ENCODE data around the gene METTL25B.

The METTL25B gene

GRCh38 chr1:156772728-156773497 is 44.6 kb downstream of the METTL25B start:
- no peak for DNase-seq

- DNase-seq, result no peak
Observed at GRCh38 chr1:156773607-156774006, 45.3 kb downstream of the METTL25B start.

DNA sequence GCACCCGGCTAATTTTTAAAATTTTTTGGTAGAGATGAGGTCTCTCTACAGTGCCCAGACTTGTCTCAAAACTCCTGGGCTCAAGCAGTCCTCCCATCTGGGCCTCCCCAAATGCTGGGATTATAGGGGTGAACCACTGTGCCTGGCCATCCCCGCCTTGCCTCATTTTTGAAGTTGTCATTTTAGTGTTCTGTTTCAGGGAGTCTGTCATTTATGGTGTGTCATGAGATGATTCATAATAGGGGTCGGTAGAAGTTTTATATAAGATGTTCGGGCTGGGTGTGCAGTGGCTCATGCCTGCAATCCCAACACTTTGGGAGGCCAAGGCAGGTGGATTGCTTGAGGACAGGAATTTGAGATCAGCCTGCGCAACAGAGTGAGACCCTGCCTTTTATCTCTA is 47.5 kb downstream of the METTL25B start:
- DNase-seq, result no peak

DNA sequence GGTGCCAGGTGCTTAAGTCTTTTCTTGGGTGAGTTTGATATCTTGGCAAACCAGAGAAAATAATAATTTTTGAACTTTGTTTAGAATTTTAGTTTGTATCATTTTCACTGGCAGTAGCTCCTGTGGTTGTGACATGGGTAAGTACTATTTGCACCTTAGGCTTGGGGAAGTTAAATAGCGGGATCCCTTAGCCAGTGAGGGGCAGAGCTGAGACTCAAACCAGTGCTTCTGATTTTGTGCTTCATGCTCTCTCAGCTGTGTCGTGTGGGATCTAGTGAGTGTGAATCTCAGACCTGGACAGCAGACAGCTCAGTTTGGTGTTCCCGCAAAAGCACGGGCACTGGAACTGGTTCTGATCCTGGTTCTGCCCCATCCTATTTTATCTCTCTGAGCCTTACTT is 48.7 kb downstream of the METTL25B start:
- DNase-seq, result no peak

DNA sequence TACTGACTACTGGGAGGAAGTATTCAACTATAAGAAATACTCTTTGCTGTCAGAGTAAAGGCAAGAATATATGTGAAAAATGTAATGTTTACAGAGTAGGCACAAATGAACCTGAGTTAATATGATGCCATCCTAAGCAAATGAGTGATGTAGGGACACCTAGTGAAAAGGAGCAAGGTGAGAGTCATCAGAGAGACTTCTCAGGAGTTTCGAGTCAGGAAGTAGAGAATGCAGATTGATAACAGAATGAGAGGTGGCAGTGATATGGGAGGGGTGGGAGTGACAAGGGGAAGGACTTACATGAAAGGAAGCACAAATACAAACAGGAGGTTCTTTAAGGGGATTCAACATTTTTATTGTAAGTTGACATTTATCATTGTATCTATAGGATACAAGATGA is 49.3 kb downstream of the METTL25B start:
- no peak for DNase-seq

DNA sequence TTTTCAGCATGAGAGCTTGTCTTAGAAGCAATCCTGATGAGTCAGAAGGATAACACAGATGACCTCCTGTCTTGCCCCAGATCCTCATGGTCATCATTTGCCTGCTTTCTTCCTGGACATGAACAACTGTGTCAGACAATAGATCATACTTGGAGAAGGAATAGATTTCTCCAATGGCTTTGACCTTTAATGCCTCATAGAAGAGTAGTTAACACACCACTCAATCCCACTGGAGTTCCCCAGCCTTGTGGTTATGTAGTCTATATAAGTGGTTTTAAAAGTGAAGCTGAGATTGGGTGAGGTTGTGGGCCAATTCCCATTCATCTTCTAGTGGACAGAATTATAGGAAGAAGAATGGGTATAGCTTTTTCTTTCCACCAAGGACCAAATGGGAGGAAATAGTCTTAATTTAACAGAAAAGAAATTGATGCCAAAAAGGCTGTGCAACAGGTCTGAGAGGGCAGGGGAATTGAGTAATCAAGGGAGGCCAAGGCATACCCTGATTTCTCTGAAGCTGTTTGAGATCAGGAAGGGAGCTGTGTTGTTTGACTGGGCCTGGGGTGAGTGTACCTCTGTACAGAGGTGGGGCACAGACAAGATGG is 53.4 kb downstream of the METTL25B start:
- DNase-seq, result no peak

DNA sequence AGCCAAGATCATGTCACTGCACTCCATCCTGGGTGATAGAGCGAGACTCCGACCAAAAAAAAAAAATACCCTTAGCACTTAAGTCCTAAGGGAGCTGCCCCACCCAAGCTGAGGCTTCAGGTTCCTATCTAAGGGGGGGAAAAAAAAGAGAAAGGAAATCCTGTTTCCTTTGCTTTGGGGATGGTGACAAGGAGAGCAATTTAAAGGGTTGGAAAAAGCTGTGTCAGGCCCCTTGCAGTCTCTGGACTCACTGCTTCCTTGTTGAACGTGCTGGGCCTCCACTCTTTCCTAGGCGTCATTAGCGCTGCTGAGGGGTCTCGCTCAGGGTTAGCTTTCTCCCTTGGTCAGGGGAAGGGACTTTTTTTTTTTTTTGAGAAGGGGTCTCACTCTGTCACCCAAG is 57.2 kb downstream of the METTL25B start:
- no peak for DNase-seq

Measured in T1000 (cell line).